ENCODE data around the gene PCBP3.

The PCBP3 gene

DNA sequence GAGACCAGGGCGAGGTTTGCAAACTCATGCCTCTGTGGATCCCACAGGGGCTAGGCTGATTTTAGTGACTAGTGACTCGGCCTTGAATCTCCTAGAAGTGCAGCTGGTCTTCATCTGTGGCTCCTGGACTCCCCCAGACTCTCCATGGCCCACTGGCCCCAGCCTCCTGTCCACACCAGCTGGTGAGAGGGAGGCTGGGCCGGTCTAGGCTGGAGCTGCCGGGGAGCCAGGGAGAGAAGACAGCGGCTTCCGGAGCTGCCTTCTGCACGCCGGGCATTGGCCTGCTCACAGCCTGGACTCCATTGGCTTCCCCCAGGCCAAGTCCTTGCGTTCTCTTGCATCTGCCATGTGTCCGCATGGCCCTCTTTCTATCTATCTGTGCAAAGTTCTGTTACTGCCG is 285.9 kb downstream of the PCBP3 start:
- DNase-seq (ENCODE audit: low read depth in 1 of 2, low spot score in 1 of 2): no peak
- Histone ChIP-seq H3K27ac (replicated peaks) (no peak overlapping the region), H3K27me3 (ENCODE audit: insufficient read depth, poor library complexity, severe bottlenecking) (no peaks in the 10 kb centered on the region), H3K4me3 (replicated peaks; ENCODE audit: insufficient read depth, low read length) (no peak overlapping the region)
- TF ChIP-seq POLR2AphosphoS5 (IDR thresholded peaks at IDR 0.05; ENCODE audit: low read depth) (no peak), GABPA (IDR thresholded peaks at IDR 0.05; ENCODE audit: low read depth) (no peak), SPI1 (IDR thresholded peaks at IDR 0.05; ENCODE audit: borderline replicate concordance, low read depth) (no peak)
- TF ChIP-seq, protein P1, sequence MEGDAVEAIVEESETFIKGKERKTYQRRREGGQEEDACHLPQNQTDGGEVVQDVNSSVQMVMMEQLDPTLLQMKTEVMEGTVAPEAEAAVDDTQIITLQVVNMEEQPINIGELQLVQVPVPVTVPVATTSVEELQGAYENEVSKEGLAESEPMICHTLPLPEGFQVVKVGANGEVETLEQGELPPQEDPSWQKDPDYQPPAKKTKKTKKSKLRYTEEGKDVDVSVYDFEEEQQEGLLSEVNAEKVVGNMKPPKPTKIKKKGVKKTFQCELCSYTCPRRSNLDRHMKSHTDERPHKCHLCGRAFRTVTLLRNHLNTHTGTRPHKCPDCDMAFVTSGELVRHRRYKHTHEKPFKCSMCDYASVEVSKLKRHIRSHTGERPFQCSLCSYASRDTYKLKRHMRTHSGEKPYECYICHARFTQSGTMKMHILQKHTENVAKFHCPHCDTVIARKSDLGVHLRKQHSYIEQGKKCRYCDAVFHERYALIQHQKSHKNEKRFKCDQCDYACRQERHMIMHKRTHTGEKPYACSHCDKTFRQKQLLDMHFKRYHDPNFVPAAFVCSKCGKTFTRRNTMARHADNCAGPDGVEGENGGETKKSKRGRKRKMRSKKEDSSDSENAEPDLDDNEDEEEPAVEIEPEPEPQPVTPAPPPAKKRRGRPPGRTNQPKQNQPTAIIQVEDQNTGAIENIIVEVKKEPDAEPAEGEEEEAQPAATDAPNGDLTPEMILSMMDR (IDR thresholded peaks at IDR 0.05; ENCODE audit: insufficient read depth, low read length): no peak
- TF ChIP-seq, protein P2, sequence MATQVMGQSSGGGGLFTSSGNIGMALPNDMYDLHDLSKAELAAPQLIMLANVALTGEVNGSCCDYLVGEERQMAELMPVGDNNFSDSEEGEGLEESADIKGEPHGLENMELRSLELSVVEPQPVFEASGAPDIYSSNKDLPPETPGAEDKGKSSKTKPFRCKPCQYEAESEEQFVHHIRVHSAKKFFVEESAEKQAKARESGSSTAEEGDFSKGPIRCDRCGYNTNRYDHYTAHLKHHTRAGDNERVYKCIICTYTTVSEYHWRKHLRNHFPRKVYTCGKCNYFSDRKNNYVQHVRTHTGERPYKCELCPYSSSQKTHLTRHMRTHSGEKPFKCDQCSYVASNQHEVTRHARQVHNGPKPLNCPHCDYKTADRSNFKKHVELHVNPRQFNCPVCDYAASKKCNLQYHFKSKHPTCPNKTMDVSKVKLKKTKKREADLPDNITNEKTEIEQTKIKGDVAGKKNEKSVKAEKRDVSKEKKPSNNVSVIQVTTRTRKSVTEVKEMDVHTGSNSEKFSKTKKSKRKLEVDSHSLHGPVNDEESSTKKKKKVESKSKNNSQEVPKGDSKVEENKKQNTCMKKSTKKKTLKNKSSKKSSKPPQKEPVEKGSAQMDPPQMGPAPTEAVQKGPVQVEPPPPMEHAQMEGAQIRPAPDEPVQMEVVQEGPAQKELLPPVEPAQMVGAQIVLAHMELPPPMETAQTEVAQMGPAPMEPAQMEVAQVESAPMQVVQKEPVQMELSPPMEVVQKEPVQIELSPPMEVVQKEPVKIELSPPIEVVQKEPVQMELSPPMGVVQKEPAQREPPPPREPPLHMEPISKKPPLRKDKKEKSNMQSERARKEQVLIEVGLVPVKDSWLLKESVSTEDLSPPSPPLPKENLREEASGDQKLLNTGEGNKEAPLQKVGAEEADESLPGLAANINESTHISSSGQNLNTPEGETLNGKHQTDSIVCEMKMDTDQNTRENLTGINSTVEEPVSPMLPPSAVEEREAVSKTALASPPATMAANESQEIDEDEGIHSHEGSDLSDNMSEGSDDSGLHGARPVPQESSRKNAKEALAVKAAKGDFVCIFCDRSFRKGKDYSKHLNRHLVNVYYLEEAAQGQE (IDR thresholded peaks at IDR 0.05; ENCODE audit: insufficient replicate concordance, low read depth): no peak

DNA sequence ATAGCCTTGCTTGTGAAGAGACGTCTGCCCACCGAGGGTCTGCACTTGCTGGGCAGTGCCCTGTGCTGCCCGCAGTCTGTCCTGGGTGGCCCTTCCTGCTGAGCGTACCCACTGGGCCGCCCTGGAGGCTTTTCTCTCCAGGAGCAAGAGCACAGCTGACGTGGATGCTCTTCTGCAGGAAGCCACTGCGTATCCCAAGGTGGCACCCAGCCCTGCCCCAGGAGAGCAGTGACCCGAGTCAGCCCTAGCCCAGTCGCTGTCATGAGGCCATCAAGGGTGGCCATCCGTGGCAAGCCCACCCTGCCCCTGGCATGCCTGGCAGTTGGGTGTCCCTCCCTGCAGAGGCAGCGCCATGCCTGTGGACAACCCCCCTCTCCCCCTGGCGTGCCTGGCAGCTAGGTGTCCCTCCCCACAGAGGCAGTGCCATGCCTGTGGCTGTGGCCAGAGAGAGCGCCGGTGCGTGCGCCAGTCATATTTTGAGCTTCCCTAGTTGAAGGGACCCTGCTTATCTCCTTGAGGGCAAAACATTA is 286.8 kb downstream of the PCBP3 start:
- H3K27ac ChIP-seq (replicated peaks): no peak overlapping the region
- no peak for TF ChIP-seq GABPA (IDR thresholded peaks at IDR 0.05; ENCODE audit: low read depth)
- TF ChIP-seq, protein P1 (IDR thresholded peaks at IDR 0.05; ENCODE audit: insufficient read depth, low read length): no peak
- TF ChIP-seq POLR2AphosphoS5 (IDR thresholded peaks at IDR 0.05; ENCODE audit: low read depth): no peak
- TF ChIP-seq SPI1 (IDR thresholded peaks at IDR 0.05; ENCODE audit: borderline replicate concordance, low read depth): no peak
- TF ChIP-seq, protein P2 (IDR thresholded peaks at IDR 0.05; ENCODE audit: insufficient replicate concordance, low read depth): no peak
- H3K27me3 ChIP-seq (ENCODE audit: insufficient read depth, poor library complexity, severe bottlenecking): no peaks in the 10 kb centered on the region
- H3K4me3 ChIP-seq (replicated peaks; ENCODE audit: insufficient read depth, low read length): no peak overlapping the region
- no peak for DNase-seq (ENCODE audit: low read depth in 1 of 2, low spot score in 1 of 2)

DNA sequence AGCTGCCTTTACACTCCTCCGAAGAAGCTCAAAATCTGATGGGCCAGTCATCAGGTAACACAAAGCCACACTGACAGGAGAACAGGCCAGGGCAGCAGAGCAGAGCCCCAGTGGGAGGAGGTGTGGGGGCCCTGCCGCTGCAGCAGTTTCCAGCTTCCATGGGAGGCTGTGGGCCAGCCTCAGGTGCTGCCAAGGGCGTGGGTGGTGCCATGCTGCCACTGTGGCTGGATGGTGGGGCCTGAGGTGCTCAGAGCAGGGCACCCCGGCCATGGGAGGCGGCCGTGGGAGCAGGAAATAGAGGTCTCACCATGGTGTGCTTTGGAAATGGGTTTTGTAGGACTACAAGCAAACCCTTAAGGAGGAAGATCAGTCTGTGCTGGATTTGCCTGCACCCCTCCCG is 287.3 kb downstream of the PCBP3 start:
- DNase-seq (ENCODE audit: low read depth in 1 of 2, low spot score in 1 of 2): no peak
- H3K27me3 ChIP-seq (ENCODE audit: insufficient read depth, poor library complexity, severe bottlenecking): no peaks in the 10 kb centered on the region
- H3K27ac ChIP-seq (replicated peaks): no peak overlapping the region
- no peak overlapping the region for H3K4me3 ChIP-seq (replicated peaks; ENCODE audit: insufficient read depth, low read length)
- TF ChIP-seq, protein P1 (IDR thresholded peaks at IDR 0.05; ENCODE audit: insufficient read depth, low read length): no peak
- TF ChIP-seq, protein P2 (IDR thresholded peaks at IDR 0.05; ENCODE audit: insufficient replicate concordance, low read depth): no peak
- no peak for TF ChIP-seq SPI1 (IDR thresholded peaks at IDR 0.05; ENCODE audit: borderline replicate concordance, low read depth)
- TF ChIP-seq POLR2AphosphoS5 (IDR thresholded peaks at IDR 0.05; ENCODE audit: low read depth): no peak
- no peak for TF ChIP-seq GABPA (IDR thresholded peaks at IDR 0.05; ENCODE audit: low read depth)
